ENCODE data around the gene SLAMF9. TPM values are rescaled to one million over a fixed set of nuclear protein-coding genes. Genes with fewer than 3 reads are reported as not detected.

The SLAMF9 gene
- total and polyA plus RNA-seq, 2 of the 8 experiments (the other 6 are each of a cell fraction or from before 2014, with no cell fraction given): not detected

- TF ChIP-seq YY1 (IDR thresholded peaks at IDR 0.05; ENCODE audit: low read depth, low read length): no peak
- TF ChIP-seq SIRT6 (IDR thresholded peaks at IDR 0.05; ENCODE audit: low read length): no peak
- TF ChIP-seq CHD2 (IDR thresholded peaks at IDR 0.05; ENCODE audit: low read length): no peak
- no peak for TF ChIP-seq TBP (IDR thresholded peaks at IDR 0.05; ENCODE audit: low read depth, low read length)
- no peak for TF ChIP-seq CEBPB (IDR thresholded peaks at IDR 0.05; ENCODE audit: low read depth, low read length)
- TF ChIP-seq E2F6 (IDR thresholded peaks at IDR 0.05): no peak
- TF ChIP-seq EGR1 (IDR thresholded peaks at IDR 0.05; ENCODE audit: borderline replicate concordance, low read depth, low read length): no peak
- no peak for TF ChIP-seq USF2 (IDR thresholded peaks at IDR 0.05; ENCODE audit: low read length)
- no peak for TF ChIP-seq JUN (IDR thresholded peaks at IDR 0.05; ENCODE audit: low read depth, low read length)
- TF ChIP-seq GTF2F1 (IDR thresholded peaks at IDR 0.05; ENCODE audit: borderline replicate concordance, low read depth, low read length): no peak
- no peak for TF ChIP-seq SP1 (IDR thresholded peaks at IDR 0.05; ENCODE audit: low read depth, low read length)
These were observed 38.3 kb downstream of the SLAMF9 start (continued) for GRCh38 chr1:159915571-159916241.

All from H1 (cell line).